Neural cell (in vitro differentiated cells): ENCODE results near the gene FOXO3. TPM values are rescaled to one million over a fixed set of nuclear protein-coding genes. Genes with fewer than 3 reads are reported as not detected.
"Not testable (repeated sequence)": the region's sequence is repeated elsewhere in the genome, so short reads cannot be mapped to it uniquely, and the experiment has no call there.

ENCODE experiments used
- H2AFZ ChIP-seq: fragments of 200-600, 300-800 bp; sonication (generic), shearing (Covaris generic); 2 replicates; pipeline ENCODE4 v1.6.0; 2014; ENCODE audit warnings: low read depth, mild to moderate bottlenecking, antibody characterized with exemption, low read length, moderate library complexity
- H3F3A ChIP-seq: fragments of 200-600 bp; shearing (Covaris generic); 2 replicates; pipeline ENCODE4 v1.6.1; 2016; ENCODE audit warnings: mild to moderate bottlenecking, moderate library complexity, mixed read lengths, antibody characterized with exemption, low read length; ENCODE audit not compliant: insufficient read depth, poor library complexity, severe bottlenecking
- H3K27ac ChIP-seq: fragments of 200-600, 300-800 bp; sonication (generic), shearing (Covaris generic); 2 replicates; pipeline ENCODE4 v1.5.1; 2014; ENCODE audit warnings: mild to moderate bottlenecking, low read length, moderate library complexity
- H3K27me3 ChIP-seq: fragments of 300-800, 200-600 bp; sonication (generic), shearing (Covaris generic); 2 replicates; pipeline ENCODE4 v1.6.0; 2014; ENCODE audit warnings: mild to moderate bottlenecking, low read depth, low read length, moderate library complexity; ENCODE audit not compliant: insufficient read depth
- H3K36me3 ChIP-seq: fragments of 300-800, 200-600 bp; sonication (generic), shearing (Covaris generic); 2 replicates; pipeline ENCODE4 v1.5.1; 2014; ENCODE audit warnings: mild to moderate bottlenecking, antibody characterized with exemption, low read length, moderate library complexity; ENCODE audit not compliant: insufficient read depth
- H3K4me2 ChIP-seq: fragments of 300-800, 200-600 bp; sonication (generic), shearing (Covaris generic); 2 replicates; pipeline ENCODE4 v1.6.0; 2014; ENCODE audit warnings: mild to moderate bottlenecking, low read length
- H3K4me3 ChIP-seq: fragments of 300-800, 200-600 bp; sonication (generic), shearing (Covaris generic); 2 replicates; pipeline ENCODE4 v1.5.1; 2014; ENCODE audit warnings: mild to moderate bottlenecking, low read length, moderate library complexity
- H3K79me2 ChIP-seq: fragments of 200-600 bp; shearing (Covaris generic); replicated peaks from 2 replicates; pipeline ENCODE4 v1.6.0; 2014; ENCODE audit warnings: mild to moderate bottlenecking, low read length, moderate library complexity; ENCODE audit not compliant: insufficient read depth
- H3K9ac ChIP-seq: fragments of 300-800, 200-600 bp; sonication (generic), shearing (Covaris generic); 2 replicates; pipeline ENCODE4 v1.6.1; 2016; ENCODE audit warnings: mild to moderate bottlenecking, low read length, mixed read lengths
- H3K9me2 ChIP-seq: fragments of 200-600 bp; shearing (Covaris generic); 2 replicates; pipeline ENCODE4 v1.6.1; 2016; ENCODE audit warnings: mild to moderate bottlenecking, low read length, mixed read lengths; ENCODE audit not compliant: insufficient read depth
- H3K9me3 ChIP-seq: fragments of 200-600, 300-800 bp; sonication (generic), shearing (Covaris generic); 2 replicates; pipeline ENCODE4 v1.6.1; 2016; ENCODE audit warnings: mild to moderate bottlenecking, mixed run types, low read length, moderate library complexity, mixed read lengths
- H4K20me1 ChIP-seq: fragments of 200-600 bp; shearing (Covaris generic); 2 replicates; pipeline ENCODE4 v1.6.1; 2016; ENCODE audit warnings: mild to moderate bottlenecking, mixed run types; ENCODE audit not compliant: insufficient read depth
- CTCF ChIP-seq: fragments of 450-650 bp; IDR thresholded peaks from 2 replicates; pipeline ENCODE4 v1.5.1; 2014; ENCODE audit warnings: antibody characterized with exemption, mild to moderate bottlenecking, moderate library complexity; ENCODE audit not compliant: poor library complexity, severe bottlenecking
- EP300 ChIP-seq: fragments of 450-650 bp; conservative IDR thresholded peaks from 2 replicates; pipeline ENCODE4 v1.6.1; 2014; ENCODE audit warnings: antibody characterized with exemption, mild to moderate bottlenecking, moderate library complexity; ENCODE audit not compliant: poor library complexity, severe bottlenecking
- EZH2 ChIP-seq: fragments of 200-600, 300-800 bp; shearing (Covaris generic), sonication (generic); IDR thresholded peaks from 2 replicates; pipeline ENCODE4 v1.6.1; 2014; ENCODE audit warnings: antibody characterized with exemption, low read length, borderline replicate concordance, mild to moderate bottlenecking; ENCODE audit not compliant: insufficient read depth, poor library complexity, severe bottlenecking
- MXI1 ChIP-seq: fragments of 450-650 bp; conservative IDR thresholded peaks from 2 replicates; pipeline ENCODE4 v1.6.1; 2014; ENCODE audit warnings: antibody characterized with exemption, mild to moderate bottlenecking; ENCODE audit not compliant: poor library complexity, severe bottlenecking
- POLR2AphosphoS5 ChIP-seq: IDR thresholded peaks from 2 replicates; pipeline ENCODE4 v1.6.1; 2012
- REST ChIP-seq: IDR thresholded peaks from 2 replicates; pipeline ENCODE4 v1.6.1; 2012; ENCODE audit warnings: borderline replicate concordance
- SMC3 ChIP-seq: fragments of 450-650 bp; conservative IDR thresholded peaks from 2 replicates; pipeline ENCODE4 v1.6.1; 2014; ENCODE audit warnings: antibody characterized with exemption, mild to moderate bottlenecking, moderate library complexity; ENCODE audit not compliant: poor library complexity
- TAF1 ChIP-seq: IDR thresholded peaks from 2 replicates; pipeline ENCODE4 v1.6.1; 2012; ENCODE audit warnings: low read depth
- polyA plus RNA-seq: library from polyadenylated mRNA; depleted of rRNA; stranded (reverse); fragments of >200 nt; gene quantifications from 2 replicates; pipeline ENCODE4 v1.2.3, GENCODE V29; 2014

The FOXO3 gene
- polyA plus RNA-seq, 1 donor from 2014 or later = 21.3 TPM

GRCh38 chr6:108559097-108559883 lies 1.4 kb upstream of the FOXO3 start:
- H3F3A ChIP-seq = no peaks in the 10 kb centered on the region
- H3K9ac ChIP-seq = peak overlapping the region; percentile 97
- H3K27me3 ChIP-seq = no peaks in the 10 kb centered on the region
- H3K4me3 ChIP-seq = peak overlapping the region; percentile 99
- no peak for TF ChIP-seq CTCF
- TF ChIP-seq POLR2AphosphoS5 = peak; percentile 80
- TF ChIP-seq TAF1 = peak; percentile 42
- TF ChIP-seq MXI1 = peak; percentile 74
- H3K9me3 ChIP-seq = no peaks in the 10 kb centered on the region
- peaks cover 16% of the 10 kb centered on the region for H4K20me1 ChIP-seq
- peak overlapping the region; percentile 83 for H2AFZ ChIP-seq
- H3K4me2 ChIP-seq = peak overlapping the region; percentile 61
- peak overlapping the region; percentile 95 for H3K27ac ChIP-seq
- no peaks in the 10 kb centered on the region for H3K9me2 ChIP-seq
- peaks cover 25% of the 10 kb centered on the region for H3K79me2 ChIP-seq
- no peaks in the 10 kb centered on the region for H3K36me3 ChIP-seq

- Histone ChIP-seq H3K27ac (peak overlapping the region; percentile 94), H3K9me3 (no peaks in the 10 kb centered on the region)
These were observed 744 bp upstream of the FOXO3 start for GRCh38 chr6:108559884-108560462.

GRCh38 chr6:108561309-108561647 lies 561 bp downstream of the FOXO3 start:
- H3K9ac ChIP-seq = peak overlapping the region; percentile 97
- H3K27ac ChIP-seq, H3K9me2 ChIP-seq, H3K27me3 ChIP-seq, H3K4me2 ChIP-seq, H3K9me3 ChIP-seq, H3K36me3 ChIP-seq, H2AFZ ChIP-seq, H3F3A ChIP-seq: not testable (repeated sequence)
- H3K79me2 ChIP-seq = peaks cover 45% of the 10 kb centered on the region
- H4K20me1 ChIP-seq = peaks cover 22% of the 10 kb centered on the region
- H3K4me3 ChIP-seq = peak overlapping the region; percentile 99

More at GRCh38 chr6:108559884-108560462, 744 bp upstream of the FOXO3 start:
- peaks cover 32% of the 10 kb centered on the region for H3K79me2 ChIP-seq
- peak overlapping the region; percentile 97 for H3K9ac ChIP-seq
- H3F3A ChIP-seq = no peaks in the 10 kb centered on the region
- peak overlapping the region; percentile 83 for H2AFZ ChIP-seq
- no peaks in the 10 kb centered on the region for H3K36me3 ChIP-seq
- peak overlapping the region; percentile 65 for H3K4me2 ChIP-seq
- peaks cover 19% of the 10 kb centered on the region for H4K20me1 ChIP-seq
- TF ChIP-seq TAF1 (peak; percentile 68), SMC3 (no peak), MXI1 (peak; percentile 1), EP300 (peak; percentile 23), POLR2AphosphoS5 (peak; percentile 58), EZH2 (no peak), REST (peak; percentile 15)
- peak overlapping the region; percentile 99 for H3K4me3 ChIP-seq
- no peaks in the 10 kb centered on the region for H3K27me3 ChIP-seq
- H3K9me2 ChIP-seq = no peaks in the 10 kb centered on the region
